GM19239 (cell line): ENCODE results near the gene MS4A10.
"Not testable (repeated sequence)": the region's sequence is repeated elsewhere in the genome, so short reads cannot be mapped to it uniquely, and the experiment has no call there.

Experiments
- DNase-seq: peaks from one replicate; pipeline ENCODE4 v3.0.0; 2011; ENCODE audit warnings: low spot score; ENCODE audit not compliant: insufficient read length
- FAIRE-seq: peaks from 2 replicates; lab custom pipeline; 2011; peaks lifted over from hg19 to GRCh38; lab: Jason Lieb, UNC

Gene MS4A10

DNA sequence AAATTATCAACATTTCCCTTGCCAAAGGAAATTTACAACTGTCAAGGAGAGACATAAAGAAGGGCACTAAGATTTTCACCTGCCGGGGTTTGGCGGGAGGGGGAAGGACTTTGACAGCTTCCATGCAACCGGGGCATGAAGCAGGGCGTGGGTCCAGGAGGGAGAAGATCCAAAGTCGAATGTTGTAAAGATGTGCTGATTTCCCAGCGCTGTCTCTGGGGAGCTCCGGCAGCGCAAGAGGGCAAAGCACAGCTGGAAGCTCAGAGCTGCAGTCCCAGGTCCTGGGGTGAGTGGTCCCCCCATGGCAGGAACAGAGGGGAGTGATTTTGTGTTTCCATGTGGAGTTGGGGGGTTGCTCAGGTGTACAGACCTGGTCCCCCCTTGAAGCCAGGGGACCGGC is at the start of gene MS4A10:
TSS of gene MS4A10 (plus strand) at position 198 of the 400 bp plus-strand sequence. CDS start 5,003 bp downstream, outside the sequence.
- no peak for DNase-seq

DNA sequence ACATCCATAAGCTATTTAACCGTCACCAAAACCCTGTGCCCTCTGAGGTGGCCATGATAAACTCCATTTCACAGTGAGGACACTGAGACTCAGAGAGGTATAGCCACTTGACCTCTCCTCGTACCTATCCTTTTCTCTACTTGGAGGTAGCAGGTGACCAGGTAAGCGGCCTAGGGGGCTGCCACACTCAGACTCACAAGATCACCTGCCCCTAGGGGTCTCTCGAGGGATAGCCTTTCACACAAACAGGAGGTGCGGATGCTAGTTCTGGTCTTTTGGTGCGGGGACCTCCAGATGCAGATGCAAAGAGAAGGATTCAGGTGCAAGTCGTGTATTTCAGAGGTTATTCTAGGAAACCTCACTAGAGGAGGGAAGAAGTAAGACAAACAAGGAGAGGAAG is 46.0 kb upstream of the MS4A10 start:
- FAIRE-seq (no peak), DNase-seq (no peak)

More for the DNA sequence above, at the start of gene MS4A10:
- FAIRE-seq = no peak

DNA sequence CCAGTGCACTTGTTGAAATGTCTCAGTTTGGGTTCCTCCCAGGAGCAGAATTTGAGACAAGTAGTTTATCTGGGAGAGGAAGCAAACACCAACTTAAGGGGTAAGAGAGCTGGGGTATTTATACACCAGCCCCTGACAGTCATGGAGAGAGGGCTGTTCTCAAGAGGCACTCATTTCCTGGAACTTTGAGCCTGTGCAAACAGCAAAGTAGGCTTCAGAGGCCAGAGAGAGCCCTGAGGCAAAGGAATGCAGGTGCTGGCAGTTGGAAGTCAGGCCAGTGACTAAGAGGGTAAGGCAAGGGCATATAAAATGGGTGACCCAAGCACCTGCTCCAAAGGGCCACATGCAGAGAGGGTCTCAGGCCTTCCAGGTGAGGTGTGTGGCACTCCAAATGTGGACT is 44.6 kb upstream of the MS4A10 start:
- FAIRE-seq (no peak), DNase-seq (no peak)

DNA sequence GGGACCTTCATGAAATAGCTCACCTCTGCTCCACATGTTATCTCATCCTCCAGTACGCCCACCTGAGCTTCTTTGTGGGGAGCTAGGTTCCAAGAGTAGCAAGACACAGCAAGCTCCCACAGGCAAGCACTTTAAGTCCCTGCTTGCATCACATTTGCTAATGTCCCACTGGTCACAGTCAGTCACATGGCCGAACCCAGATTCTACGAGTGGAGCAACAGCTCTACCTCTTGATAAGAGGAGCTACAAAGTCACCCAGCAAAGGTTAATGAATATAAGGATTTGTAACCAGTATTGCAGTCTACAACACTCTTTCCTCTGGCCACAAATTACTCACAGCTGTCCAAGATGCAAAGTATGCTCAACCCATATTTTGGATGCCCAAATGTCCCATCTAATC is 43.7 kb upstream of the MS4A10 start:
- FAIRE-seq (no peak), DNase-seq (no peak)

DNA sequence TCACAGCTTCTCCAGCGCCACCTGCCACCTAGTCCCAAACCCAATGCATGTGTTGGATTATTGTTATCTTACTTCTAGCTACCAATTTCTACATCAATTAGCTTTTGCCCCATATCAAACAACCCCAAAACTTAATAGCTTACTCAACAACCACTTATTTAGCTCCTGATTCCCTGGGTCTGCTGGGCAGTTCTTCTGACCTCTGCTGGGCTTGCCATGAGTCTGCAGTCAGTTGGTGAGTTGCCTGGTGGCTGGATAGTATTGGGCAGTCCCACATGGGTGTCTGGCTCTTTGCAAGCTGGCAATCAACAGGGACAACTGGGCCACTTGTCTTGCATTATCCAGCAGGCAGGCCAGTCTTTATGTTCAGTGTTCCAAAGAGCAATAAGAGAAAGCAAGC is 42.1 kb upstream of the MS4A10 start:
- no peak for FAIRE-seq
- DNase-seq = no peak

DNA sequence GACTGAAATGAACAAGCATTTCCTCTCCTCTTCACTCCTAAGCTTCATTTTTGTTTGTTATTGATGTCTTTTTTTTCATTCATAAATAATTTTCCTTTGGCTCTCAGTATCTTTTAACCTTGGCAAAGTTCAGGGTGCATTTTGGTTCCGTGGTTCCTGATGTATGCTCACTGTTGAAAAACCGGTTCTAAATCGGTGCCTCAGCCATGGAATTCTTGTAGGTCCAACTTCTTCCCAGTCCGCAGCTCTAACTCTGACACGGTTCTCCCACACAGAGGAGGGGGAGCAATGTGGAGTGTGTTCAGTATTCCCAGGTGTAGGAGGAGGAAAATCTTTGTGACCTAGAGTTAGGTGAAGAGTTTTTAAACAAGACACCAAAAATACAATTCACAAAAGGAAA is 41.0 kb upstream of the MS4A10 start:
- no peak for DNase-seq
- FAIRE-seq = no peak

DNA sequence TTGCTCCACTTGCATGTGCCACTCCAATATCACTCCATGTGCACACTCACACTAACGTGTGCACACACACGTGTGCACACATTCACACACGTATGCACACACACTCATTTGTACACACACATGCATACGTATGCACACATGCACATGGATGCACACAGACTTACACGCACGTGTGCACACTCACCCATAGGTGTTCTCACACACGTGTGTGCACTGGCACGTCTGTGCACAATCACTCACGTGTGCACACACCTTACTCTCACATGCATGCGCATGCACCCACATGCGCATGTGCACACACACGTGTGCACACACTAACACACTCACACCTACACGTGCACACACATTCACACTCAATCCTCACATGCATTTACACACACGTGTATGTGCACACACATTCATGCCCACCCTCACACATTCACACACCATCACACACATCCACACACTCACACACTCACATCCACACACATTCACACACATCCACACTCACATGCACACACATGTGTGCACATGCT is 37.7 kb upstream of the MS4A10 start:
- DNase-seq (no peak), FAIRE-seq (no peak)

DNA sequence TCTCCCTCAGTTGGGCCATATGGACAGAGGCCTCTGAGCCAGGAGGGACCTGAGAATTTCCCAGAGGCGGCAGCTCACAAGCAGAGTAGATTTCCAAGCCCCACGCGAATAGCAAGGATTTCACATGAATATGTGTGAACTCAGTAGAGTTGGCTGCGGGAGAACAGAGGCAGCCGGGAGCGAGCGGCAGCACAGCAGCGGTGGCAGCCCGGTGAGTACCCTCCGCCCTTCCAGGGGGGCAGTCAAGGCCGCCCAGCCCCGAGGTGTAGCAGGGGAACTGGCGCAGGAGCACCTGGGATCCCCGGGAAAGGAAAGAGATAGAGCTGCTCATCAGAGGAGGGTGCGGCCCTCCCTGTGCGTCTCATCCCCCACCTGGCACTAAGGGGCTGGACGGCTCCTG is 36.9 kb upstream of the MS4A10 start:
- no peak for DNase-seq
- no peak for FAIRE-seq

DNA sequence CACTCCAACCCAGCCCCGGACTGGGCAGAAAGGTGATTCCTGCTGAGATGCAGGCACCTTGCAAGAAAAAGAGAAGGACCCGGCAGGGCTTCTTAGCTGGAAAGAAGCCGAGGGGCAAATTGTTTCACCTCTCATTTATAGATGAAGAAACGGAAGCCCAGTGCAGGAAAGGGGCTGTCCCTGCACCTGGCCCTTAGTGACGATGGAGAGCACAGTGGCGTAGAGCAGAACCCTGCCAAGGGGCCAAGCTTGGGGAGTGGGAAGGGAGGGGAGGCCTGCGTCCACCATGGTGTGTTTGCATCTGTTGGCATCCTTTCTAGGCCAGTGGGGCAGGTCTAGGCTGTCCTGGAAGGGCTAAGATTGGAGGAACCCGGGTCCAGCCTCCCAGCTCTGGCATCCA is 36.3 kb upstream of the MS4A10 start:
- no peak for DNase-seq
- no peak for FAIRE-seq

DNA sequence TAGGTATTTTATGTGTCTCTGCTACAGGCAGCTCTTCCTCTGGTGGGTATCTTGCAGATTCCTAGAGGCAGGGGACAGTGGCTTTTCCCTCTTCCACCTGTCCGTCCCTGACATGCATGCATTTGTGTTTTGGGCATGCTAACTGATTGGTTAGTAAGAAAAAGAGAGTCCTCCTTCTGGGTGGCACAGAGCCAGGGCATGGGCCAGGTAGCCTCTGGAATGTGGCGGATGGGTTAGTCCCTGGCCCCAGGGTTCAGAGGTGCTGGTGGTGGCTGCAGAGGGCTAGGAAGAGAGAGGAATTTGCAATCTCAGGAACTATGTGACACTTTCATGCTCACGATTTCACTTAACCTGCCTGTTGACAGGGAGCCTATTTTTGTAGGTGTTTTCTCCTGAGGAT is 34.2 kb upstream of the MS4A10 start:
- DNase-seq (no peak), FAIRE-seq (no peak)

DNA sequence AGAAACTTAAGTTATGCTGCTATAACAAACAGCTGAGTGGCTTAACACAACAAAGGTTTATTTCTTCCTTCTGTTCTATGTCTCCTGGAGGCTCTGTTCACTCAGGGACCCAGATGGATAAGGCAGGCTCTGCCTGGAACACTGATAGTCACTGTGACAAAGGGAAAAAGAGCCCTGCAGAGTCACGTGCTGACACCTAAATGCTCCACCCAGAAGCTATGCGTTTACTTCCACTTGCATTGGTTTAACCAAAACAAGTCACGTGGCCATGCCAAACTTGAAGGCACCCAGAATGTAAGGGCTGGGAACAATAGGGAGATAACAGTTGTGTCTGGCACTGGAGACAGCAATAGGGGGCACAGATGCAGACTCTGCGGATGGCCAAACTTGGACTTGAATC is 31.8 kb upstream of the MS4A10 start:
- DNase-seq = no peak
- FAIRE-seq = no peak

DNA sequence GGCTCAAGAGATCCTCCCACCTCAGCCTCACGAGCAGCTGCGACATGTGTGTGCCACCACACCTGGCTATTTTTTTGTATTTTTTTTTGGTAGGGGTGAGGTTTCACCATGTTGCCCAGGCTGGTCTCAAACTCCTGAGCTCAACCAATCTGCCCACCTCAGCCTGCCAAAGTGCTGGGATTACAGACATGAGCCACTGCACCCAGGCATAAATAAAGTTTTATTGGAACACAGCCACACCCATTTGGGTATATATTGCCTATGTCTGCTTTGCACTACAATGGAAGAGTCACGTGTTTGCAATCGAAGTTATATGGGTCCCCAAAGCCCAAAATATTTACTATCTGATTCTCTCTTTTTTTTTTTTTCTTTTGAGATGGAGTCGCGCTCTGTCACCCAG is 30.2 kb upstream of the MS4A10 start:
- FAIRE-seq (no peak), DNase-seq (no peak)

DNA sequence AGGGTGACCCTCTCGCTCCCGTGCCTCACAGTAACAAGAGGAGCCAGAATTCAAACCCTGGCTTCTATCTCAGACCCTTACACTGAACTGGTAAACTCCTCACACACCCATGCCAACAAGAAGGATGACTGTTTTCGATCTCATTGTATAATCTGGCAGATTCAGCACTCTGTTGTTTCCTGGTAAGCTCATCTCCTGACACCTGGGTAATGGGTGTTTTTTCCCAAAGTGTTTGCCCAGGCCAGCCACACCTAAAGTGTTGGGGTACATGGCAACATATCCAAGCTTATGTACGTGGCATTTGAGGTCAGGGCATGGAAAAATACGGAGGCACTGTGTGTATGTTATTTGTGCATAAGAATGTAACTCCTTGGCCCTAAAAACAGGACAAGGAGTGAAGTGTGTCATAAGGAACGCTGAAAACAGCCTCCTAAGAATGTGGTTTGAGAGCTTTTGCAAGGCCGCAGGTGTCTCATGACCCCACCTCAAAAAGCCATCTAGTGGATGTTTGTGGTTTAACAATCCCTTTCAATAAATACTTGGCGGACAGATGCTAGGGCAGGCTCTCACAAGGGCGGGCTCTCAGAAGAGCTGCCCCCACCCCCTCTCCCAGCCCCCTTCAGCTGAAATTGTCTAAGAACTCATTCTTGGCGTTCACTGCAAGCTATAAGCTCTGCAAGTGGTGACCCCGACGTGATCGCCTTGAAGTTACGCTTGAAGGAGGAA is 28.7 kb upstream of the MS4A10 start, which contains the start of gene MS4A15:
TSS of gene MS4A15 (plus strand) at position 561 of the 726 bp plus-strand sequence. CDS start 6,867 bp downstream, outside the sequence.
- DNase-seq (no peak), FAIRE-seq (peak; percentile 83)

DNA sequence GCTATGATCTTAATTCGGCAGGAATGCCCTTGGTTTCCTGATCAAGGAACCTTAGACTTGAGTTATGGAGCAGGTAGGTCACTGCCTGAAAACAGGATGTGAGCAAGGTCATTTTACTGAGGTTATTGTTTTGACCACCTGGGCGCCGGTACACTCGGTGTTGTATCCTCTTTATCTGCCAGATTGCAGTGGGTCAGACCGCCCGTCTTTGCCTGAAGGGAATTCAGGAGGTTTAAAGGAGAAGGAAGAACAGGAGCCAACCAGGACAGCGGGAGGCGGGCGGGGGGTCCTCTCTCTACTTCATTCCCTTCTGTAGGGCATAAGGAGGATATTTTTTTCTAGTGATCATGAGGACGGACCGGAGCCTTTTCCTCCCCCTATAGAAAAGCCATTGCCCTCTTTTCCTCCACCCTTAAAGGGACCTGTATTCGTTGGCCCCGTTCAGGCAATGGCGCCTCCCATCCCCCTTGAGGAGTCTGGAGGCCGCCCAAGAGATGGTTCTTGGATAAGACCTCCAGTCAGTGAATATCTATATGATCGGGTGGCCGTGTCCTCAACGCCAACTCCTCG is 27.8 kb upstream of the MS4A10 start:
- no peak for FAIRE-seq
- DNase-seq = no peak

DNA sequence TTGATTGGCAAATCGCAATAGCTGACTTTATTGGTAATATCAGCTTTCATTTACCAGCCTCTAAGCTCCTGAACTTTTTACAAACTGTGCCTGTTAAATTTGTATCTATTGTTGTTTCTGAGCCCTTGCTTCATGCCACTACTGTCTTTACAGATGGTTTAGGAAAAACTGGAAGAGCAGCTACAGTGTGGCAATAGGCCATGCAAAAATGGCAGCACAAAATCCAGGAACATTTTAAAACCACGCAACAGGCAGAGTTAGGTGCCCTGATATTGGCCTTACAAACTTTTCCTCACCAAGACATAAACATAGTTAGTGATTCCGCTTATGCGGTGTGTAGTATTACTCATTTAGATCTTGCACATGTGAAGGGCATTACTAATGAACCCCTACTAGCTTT is 26.5 kb upstream of the MS4A10 start:
- not testable (repeated sequence) for DNase-seq, FAIRE-seq

DNA sequence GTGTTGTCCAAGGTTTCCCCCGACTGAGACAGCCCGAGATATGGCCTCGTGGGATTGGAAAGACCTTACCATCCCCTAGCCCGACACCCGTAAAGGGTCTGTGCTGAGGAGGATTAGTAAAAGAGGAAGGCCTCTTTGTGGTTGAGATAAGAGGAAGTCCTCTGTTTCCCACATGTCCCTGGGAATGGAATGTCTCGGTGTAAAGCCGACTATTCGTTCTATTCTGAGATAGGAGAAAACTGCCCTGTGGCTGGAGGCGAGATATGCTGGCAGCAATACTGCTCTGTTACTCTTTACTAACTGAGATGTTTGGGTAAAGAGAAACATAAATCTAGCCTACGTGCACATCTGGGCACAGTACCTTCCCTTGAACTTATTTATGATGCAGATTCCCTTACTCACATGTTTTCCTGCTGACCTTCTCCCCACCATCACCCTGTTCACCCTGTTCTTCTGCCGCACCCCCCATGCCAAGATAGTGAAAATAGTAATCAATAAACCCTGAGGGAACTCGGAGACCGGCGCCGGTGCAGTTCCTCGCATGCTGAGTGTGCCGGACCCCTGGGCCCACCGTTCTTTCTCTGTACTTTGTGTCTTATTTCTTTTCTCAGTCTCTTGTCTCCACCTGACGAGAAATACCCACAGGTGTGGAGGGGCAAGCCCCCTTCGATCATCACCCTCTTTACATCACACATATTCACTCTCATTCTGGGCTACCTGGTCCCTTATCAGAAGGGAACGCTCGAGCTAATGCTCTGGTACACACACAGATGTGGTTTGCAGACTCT is 25.5 kb upstream of the MS4A10 start:
- DNase-seq = not testable (repeated sequence)

DNA sequence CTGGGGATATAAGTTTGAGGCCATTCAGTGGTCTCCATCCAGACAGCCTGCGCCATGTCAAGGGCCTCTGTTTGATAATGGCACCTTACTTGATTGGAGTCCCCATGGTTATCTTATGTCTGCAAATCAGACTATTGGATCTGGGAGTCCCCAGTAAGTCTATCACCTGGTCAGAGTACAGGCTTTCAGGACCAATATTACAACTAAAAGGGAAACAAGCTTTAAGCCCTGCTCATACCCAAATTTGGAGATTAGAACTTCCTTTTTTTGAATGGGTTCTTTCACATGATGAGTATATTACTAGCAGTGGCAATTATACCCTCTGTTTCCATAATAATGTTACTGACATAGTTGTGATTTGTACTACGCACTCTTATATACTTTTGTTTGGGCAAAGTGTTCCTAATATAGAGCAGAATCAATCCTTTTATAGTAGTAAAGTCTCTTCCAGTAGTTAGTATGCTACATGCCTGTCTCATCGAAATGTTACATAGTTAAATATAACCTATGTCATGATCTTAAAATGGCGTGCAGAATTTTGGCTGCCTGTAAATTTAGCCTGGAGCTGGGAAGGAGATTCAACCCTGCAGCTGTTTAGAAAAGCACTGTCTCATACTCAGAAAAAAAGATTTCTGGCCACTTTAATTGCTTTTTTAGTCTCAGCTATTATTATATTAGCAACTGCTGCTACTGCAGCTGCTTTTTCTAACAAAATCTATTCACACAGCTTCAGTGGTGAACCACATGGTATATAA is 23.5 kb upstream of the MS4A10 start:
- FAIRE-seq (peak; percentile 26), DNase-seq (no peak)

More for the DNA sequence above, 25.5 kb upstream of the MS4A10 start:
- FAIRE-seq = not testable (repeated sequence)

DNA sequence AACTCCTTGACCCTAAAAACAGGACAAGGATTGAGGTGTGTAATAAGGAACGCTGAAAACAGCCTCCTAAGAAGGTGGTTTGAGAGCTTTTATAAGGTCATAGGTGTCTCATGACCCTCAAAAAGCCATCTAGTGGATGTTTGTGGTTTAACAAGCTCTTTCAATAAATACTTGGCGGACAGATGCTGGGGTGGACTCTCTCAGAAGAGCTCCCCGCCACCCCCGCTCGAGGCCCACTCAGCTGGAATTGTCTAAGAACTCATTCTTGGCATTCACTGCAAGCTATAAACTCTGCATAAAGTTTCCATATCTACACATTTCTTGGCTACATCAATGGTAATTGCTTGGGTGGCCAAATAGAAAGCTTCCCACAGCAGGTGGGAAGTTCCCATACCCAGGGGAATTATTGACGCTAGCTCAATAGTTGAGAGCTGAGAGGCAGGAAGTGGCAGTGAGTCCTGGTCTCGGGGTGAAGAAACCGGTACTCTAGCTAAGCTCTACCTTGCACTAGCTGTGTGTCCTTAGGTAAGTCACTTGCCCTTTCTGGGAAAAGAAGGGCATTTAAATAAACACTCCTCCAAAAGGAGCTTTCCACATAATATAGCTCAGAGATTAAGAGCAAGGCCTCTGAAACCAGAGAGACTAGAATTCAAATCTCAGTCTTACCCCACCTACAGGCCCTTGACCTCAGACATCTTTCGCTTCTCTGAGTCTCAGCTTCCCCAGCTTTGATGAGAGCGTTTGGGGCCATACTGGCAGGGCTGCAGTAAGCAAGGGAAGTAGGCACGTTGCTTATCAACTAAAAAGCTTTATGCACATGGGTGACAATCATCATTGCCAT is 22.1 kb upstream of the MS4A10 start:
- FAIRE-seq = peak; percentile 97
- DNase-seq = peak; percentile 44

DNA sequence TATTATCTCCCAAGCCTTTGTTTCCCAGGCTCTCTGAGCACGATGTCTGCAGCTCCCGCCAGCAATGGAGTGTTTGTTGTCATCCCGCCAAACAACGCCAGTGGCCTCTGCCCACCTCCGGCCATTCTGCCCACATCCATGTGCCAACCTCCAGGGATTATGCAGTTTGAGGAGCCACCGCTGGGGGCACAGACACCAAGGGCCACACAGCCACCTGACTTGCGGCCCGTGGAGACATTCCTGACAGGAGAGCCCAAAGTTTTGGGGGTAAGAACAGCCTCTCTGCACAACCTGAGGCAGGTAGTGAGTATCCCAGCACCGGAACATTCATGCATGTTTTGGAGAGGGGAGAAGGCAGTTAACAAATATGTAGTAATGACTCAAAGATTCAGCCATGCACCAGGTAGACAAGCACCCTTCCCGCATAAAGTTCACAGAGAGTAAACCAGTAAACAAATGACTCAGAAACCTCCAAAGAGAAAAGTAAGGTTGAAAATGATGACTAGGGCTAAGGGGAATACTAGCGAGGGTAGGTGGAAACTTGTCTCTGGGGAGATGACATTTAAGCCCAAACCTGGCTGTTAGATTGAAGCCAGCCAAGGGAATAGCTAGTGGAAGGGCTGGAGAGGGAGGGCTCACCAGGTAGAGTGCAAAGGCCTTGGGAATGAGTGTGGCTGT is 21.3 kb upstream of the MS4A10 start:
- DNase-seq = no peak
- no peak for FAIRE-seq
